ENCODE data around the gene GALNT12. TPM values are rescaled to one million over a fixed set of nuclear protein-coding genes. Genes with fewer than 3 reads are reported as not detected.

Gene GALNT12
- total RNA-seq, 1 experiment from 2014 or later, result 52.9 TPM

DNA sequence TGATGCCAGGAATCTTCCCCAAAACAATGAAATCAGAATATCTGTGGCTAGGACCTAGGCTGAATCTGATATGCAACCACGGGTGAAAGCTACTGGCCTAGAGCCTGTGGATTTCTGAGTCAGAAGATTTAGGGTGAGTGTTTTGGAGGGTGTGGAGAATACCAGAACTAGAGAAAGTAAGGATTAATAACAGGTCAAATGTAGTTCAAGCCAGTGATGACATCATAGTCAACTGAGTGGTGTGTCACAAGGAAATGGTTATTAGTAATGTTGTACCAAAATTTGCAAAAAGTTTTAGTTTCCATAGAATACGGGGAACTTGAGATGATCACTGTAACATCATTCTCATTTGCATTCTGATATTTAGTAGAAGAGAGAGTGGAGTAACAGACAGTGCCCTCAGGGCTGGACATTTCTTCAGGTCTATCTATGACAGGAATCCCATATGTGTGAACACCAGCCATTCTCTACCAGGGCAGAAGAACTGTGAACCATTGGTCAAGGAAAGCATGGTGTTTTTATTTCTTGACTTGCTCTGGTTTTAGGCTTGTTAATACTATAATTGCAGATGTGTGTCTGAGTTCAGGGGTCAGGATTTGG lies 3.7 kb downstream of the GALNT12 start:
- POLR2A ChIA-PET (ENCODE audit: unreplicated experiment), result interaction anchor here (0.6 kb wide), 1 partner anchor 549 kb away, joined by 5 read pairs; no protein-coding TSS in a partner anchor
- Histone ChIP-seq H3K27ac (peak overlapping the region; percentile 77), H2AFZ (no peak overlapping the region), H3K79me2 (ENCODE audit: low read depth) (peaks cover 55% of the 10 kb centered on the region), H3K9me2 (ENCODE audit: insufficient read depth) (no peaks in the 10 kb centered on the region), H4K20me1 (ENCODE audit: insufficient read depth) (no peaks in the 10 kb centered on the region), H3K27me3 (ENCODE audit: insufficient read depth, low read depth) (no peaks in the 10 kb centered on the region), H3K4me1 (replicated peaks; ENCODE audit: insufficient read depth) (peaks cover 53% of the 10 kb centered on the region), H3K4me3 (no peak overlapping the region; the same call in 1 of the 2 replicates), H3F3A (ENCODE audit: insufficient read depth, low read depth) (peaks cover 50% of the 10 kb centered on the region), H3K4me2 (peak overlapping the region; percentile 94), H3K36me3 (ENCODE audit: low read depth) (peaks cover 8% of the 10 kb centered on the region; the same call in 1 of the 2 replicates), H3K9me3 (ENCODE audit: insufficient read depth, low read depth) (peaks cover 3% of the 10 kb centered on the region; the same call in 1 of the 2 replicates)
- DNase-seq, result peak in 1 of 2 experiments; percentile 91
- CTCF ChIA-PET, result no interaction called here
- BruUV-seq (replicated peaks), result no TSS peak
- intact Hi-C loops (cut with micrococcal nuclease; ENCODE audit: unreplicated experiment), result no loop called here
- TF ChIP-seq, protein P1, sequence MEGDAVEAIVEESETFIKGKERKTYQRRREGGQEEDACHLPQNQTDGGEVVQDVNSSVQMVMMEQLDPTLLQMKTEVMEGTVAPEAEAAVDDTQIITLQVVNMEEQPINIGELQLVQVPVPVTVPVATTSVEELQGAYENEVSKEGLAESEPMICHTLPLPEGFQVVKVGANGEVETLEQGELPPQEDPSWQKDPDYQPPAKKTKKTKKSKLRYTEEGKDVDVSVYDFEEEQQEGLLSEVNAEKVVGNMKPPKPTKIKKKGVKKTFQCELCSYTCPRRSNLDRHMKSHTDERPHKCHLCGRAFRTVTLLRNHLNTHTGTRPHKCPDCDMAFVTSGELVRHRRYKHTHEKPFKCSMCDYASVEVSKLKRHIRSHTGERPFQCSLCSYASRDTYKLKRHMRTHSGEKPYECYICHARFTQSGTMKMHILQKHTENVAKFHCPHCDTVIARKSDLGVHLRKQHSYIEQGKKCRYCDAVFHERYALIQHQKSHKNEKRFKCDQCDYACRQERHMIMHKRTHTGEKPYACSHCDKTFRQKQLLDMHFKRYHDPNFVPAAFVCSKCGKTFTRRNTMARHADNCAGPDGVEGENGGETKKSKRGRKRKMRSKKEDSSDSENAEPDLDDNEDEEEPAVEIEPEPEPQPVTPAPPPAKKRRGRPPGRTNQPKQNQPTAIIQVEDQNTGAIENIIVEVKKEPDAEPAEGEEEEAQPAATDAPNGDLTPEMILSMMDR (conservative IDR thresholded peaks at IDR 0.05), result no peak
- no peak for TF ChIP-seq EZH2 (IDR thresholded peaks at IDR 0.05; ENCODE audit: low read depth)

DNA sequence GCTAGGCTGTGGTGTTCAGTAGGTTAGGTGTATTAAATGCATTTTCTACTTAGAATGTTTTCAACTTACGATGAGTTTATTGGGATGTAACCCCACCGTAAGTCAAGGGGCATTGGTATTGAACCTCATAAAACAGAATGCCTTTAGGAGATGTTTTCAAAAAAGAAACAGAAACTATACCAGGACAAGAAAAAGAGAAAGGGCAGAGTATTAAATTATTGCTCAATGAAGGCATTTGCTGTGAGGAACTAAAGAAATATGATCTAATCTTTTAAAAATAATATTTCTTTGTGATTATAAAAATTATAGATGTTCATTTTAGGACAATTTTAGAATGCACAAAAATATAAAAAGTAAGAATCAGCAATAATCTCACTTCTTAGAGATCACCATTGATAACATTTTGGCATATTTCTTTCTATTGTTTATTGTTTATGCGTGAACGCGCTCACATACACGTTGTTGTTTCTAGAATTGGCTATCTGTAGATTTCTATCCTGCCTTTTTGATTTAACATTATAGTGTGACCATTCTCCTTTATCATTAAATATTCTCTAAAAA lies 8.0 kb downstream of the GALNT12 start:
- ChIA-PET CTCF (no interaction called here), POLR2A (ENCODE audit: unreplicated experiment) (no interaction called here)
- BruUV-seq (replicated peaks), result no TSS peak

DNA sequence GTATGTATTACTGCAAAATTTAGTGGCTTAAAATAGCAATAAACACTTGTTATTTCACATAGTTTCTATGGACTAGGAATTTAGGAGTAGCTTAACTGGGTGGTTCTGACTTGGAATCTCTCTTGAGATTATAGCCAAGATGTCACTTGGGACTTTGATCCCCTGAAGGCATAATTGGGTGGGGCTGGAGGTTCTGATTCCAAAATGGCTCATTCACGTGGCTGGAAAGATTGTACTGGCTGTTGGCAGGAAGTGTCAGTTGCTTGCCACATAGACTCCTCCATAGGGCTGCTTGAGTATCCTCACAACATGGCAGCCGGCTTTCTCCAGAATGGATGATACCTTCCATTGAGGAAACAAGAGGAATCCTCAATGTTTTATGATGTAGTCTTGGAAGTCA lies 11.3 kb downstream of the GALNT12 start:
- no peaks in the 10 kb centered on the region for H3K9me3 ChIP-seq (ENCODE audit: insufficient read depth, low read depth)
- no peaks in the 10 kb centered on the region for H3K4me1 ChIP-seq (replicated peaks; ENCODE audit: insufficient read depth)
- no TSS peak for BruUV-seq (replicated peaks)
- TF ChIP-seq, protein P1 (conservative IDR thresholded peaks at IDR 0.05), result no peak
- TF ChIP-seq EZH2 (IDR thresholded peaks at IDR 0.05; ENCODE audit: low read depth), result no peak
- no peaks in the 10 kb centered on the region for H3K27me3 ChIP-seq (ENCODE audit: insufficient read depth, low read depth)
- 0 out of 2 replicates have a peak, but pooled peaks cover 9% of the 10 kb centered on the region for H3F3A ChIP-seq (ENCODE audit: insufficient read depth, low read depth)
- H3K4me2 ChIP-seq, result no peak overlapping the region
- no peak overlapping the region for H3K27ac ChIP-seq
- intact Hi-C loops (cut with micrococcal nuclease; ENCODE audit: unreplicated experiment), result no loop called here
- H3K79me2 ChIP-seq (ENCODE audit: low read depth), result peaks cover 11% of the 10 kb centered on the region
- DNase-seq, result no peak
- H3K9me2 ChIP-seq (ENCODE audit: insufficient read depth), result no peaks in the 10 kb centered on the region
- CTCF ChIA-PET, result no interaction called here
- POLR2A ChIA-PET (ENCODE audit: unreplicated experiment), result no interaction called here
- peaks cover 4% of the 10 kb centered on the region; the same call in 1 of the 2 replicates for H3K36me3 ChIP-seq (ENCODE audit: low read depth)
- no peak overlapping the region for H2AFZ ChIP-seq
- H3K4me3 ChIP-seq, result no peak overlapping the region
- H4K20me1 ChIP-seq (ENCODE audit: insufficient read depth), result no peaks in the 10 kb centered on the region

More for the DNA sequence above, 8.0 kb downstream of the GALNT12 start:
- Histone ChIP-seq H3K9me2 (ENCODE audit: insufficient read depth) (no peaks in the 10 kb centered on the region), H3K27me3 (ENCODE audit: insufficient read depth, low read depth) (no peaks in the 10 kb centered on the region), H2AFZ (no peak overlapping the region), H3K79me2 (ENCODE audit: low read depth) (peaks cover 38% of the 10 kb centered on the region), H3K36me3 (ENCODE audit: low read depth) (peaks cover 8% of the 10 kb centered on the region; the same call in 1 of the 2 replicates), H3K27ac (no peak overlapping the region), H3K9me3 (ENCODE audit: insufficient read depth, low read depth) (peaks cover 3% of the 10 kb centered on the region; the same call in 1 of the 2 replicates), H3K4me2 (no peak overlapping the region), H4K20me1 (ENCODE audit: insufficient read depth) (no peaks in the 10 kb centered on the region), H3F3A (ENCODE audit: insufficient read depth, low read depth) (peaks cover 20% of the 10 kb centered on the region), H3K4me3 (no peak overlapping the region), H3K4me1 (replicated peaks; ENCODE audit: insufficient read depth) (peaks cover 24% of the 10 kb centered on the region)
- DNase-seq, result no peak
- intact Hi-C loops (cut with micrococcal nuclease; ENCODE audit: unreplicated experiment), result no loop called here
- TF ChIP-seq EZH2 (IDR thresholded peaks at IDR 0.05; ENCODE audit: low read depth), result no peak
- TF ChIP-seq, protein P1 (conservative IDR thresholded peaks at IDR 0.05), result no peak

Data from PC-9 (cell line).